ENCODE measurements around the gene MMP24OS.

MMP24OS gene

GRCh38 chr20:35243986-35244385 is 33.9 kb downstream of the MMP24OS start:
- DNase-seq, result no peak

GRCh38 chr20:35243317-35243716 is 34.6 kb downstream of the MMP24OS start:
- no peak for DNase-seq

- DNase-seq, result no peak
Measured at GRCh38 chr20:35240811-35241293, 37.1 kb downstream of the MMP24OS start.

GRCh38 chr20:35240083-35240810 is 37.7 kb downstream of the MMP24OS start:
- no peak for DNase-seq

- DNase-seq, result no peak
Measured at GRCh38 chr20:35238735-35239134, 39.2 kb downstream of the MMP24OS start.

DNA sequence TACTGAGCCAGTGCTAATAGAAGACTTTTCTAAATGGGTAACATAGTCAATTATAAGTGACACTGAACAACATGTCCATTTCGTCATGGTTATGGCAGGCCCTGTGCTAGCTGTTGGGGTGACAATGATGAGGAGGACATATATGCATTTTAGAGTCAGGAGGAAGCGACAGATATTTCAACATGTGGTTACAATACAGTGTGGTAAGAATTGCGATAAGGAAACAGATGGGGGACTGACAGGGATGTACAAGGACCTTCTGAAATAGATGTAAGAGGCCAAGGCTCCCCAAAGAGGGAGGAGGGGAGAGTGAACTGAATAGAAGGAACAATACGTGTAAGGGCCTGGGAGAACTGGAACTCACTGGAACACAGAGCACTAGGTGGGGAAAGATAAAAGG is 39.8 kb downstream of the MMP24OS start:
- no peak for DNase-seq

- no peak for DNase-seq
Measured at GRCh38 chr20:35237486-35237885, 40.4 kb downstream of the MMP24OS start.

DNA sequence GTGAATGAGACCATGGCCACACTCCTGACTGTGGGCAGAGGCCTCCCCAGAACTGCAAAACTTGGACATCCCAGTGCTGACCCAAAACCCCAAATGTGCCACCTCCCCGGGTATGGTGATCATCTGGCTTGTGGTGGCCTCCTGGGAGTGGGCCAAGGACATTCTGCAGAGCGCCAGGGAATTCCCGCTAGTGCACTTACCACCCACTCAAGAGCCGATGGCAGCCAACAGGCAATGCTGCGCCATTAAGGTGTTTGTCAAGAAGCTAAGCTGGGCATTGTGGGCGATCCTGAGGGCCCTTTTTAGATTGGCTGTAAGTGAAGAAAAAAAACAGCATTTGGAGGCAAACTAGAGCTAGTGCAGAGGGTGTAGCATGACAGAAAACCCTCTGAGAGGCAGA is 42.0 kb downstream of the MMP24OS start:
- no peak for DNase-seq

GRCh38 chr20:35232575-35232974 is 45.3 kb downstream of the MMP24OS start:
- no peak for DNase-seq

GRCh38 chr20:35226884-35227681 is 50.8 kb downstream of the MMP24OS start:
- DNase-seq, result no peak
